Esophagus squamous epithelium (tissue), 5 donors: ENCODE data around the gene C1orf141. TPM values are rescaled to one million over a fixed set of nuclear protein-coding genes. Genes with fewer than 3 reads are reported as not detected.
"Not testable (repeated sequence)": the region's sequence is repeated elsewhere in the genome, so short reads cannot be mapped to it uniquely, and the experiment has no call there.

Source experiments
- DNase-seq: peaks from one replicate; lab custom pipeline; 2025; lab: John Stamatoyannopoulos, UW
- H3K27ac ChIP-seq, 4 donors: fragments of 200-600 bp; sonication (generic); one replicate each; pipeline ENCODE4 v1.5.1; 2016 to 2019; ENCODE audit warnings: mild to moderate bottlenecking in 1 of 4
- H3K27me3 ChIP-seq, 4 donors: fragments of 200-600 bp; sonication (generic); 1 replicate in 3 of 4; 2 replicates in 1 of 4; pipeline versions ENCODE4 v1.5.1 to v1.6.0; 2017 to 2021; ENCODE audit warnings: antibody characterized with exemption in 1 of 4
- H3K36me3 ChIP-seq, 3 donors: fragments of 200-600 bp; sonication (generic); one replicate each; pipeline ENCODE4 v1.5.1; 2016 to 2019
- H3K4me1 ChIP-seq, 3 donors: fragments of 200-600 bp; sonication (generic); one replicate each; pipeline ENCODE4 v1.5.1; 2017 to 2019
- H3K4me3 ChIP-seq, 4 donors: fragments of 200-600 bp; sonication (generic); 1 replicate in 3 of 4; 2 replicates in 1 of 4; pipeline ENCODE4 v1.5.1; 2016 to 2019; ENCODE audit warnings: mild to moderate bottlenecking in 2 of 4, moderate library complexity in 1 of 4
- H3K9me3 ChIP-seq, 3 donors: fragments of 200-600 bp; sonication (generic); one replicate each; pipeline ENCODE4 v1.5.1; 2016 to 2019
- CTCF ChIP-seq, 6 experiments: fragments of 450-650 bp in 4 of 6; fragments of 200-600 bp in 2 of 6; sonication (generic) in 2 of 6; IDR thresholded peaks; one replicate each; pipeline ENCODE4 v1.5.1; 2016 to 2019; ENCODE audit warnings: antibody characterized with exemption in 6 of 6, mild to moderate bottlenecking in 4 of 6, moderate library complexity in 4 of 6
- POLR2A ChIP-seq, 4 donors: fragments of 450-650 bp; IDR thresholded peaks; one replicate each; pipeline ENCODE4 v1.6.1; 2017; ENCODE audit warnings: antibody characterized with exemption in 4 of 4, mild to moderate bottlenecking in 4 of 4, moderate library complexity in 3 of 4
- WGBS, 2 donors: methylation state at CpG; one replicate each; pipeline ENCODE4 v1.1.5; 2018; 5-methylcytosine and 5-hydroxymethylcytosine counted together
- intact Hi-C: fragments of 100-400 bp; cut with DNase I; formaldehyde crosslinking; loops from one replicate; pipeline ENCODE4 v1.15.0; 2022
- total RNA-seq, 4 donors: library from RNA; depleted of rRNA; stranded (reverse); fragments of >200 nt; gene quantifications; one replicate each; pipeline ENCODE4 v1.1.0, GENCODE V29; 2016
- donor health status: DM: yes; HTN: yes; CAD: no.

Gene C1orf141
- total RNA-seq, 4 donors from 2014 or later, result not detected

GRCh38 chr1:67085326-67085725 lies 49.4 kb downstream of the C1orf141 start:
- H3K27ac ChIP-seq, result no peak overlapping the region
- H3K4me1 ChIP-seq, result peaks cover 0 to 8% (median 0%) of the 10 kb centered on the region in 3 donors
- intact Hi-C loops, result no loop called here
- peaks cover 0 to 9% (median 0%) of the 10 kb centered on the region in 3 donors for H3K9me3 ChIP-seq
- no peak overlapping the region for H3K4me3 ChIP-seq
- 15 to 32% methylated on average over 2 of the region's 2 CpGs for WGBS, 2 donors
- no peaks in the 10 kb centered on the region for H3K36me3 ChIP-seq
- TF ChIP-seq CTCF (IDR thresholded peaks at IDR 0.05) (no peak), POLR2A (IDR thresholded peaks at IDR 0.05) (no peak)
- no peak for DNase-seq
- H3K27me3 ChIP-seq, result peaks cover 0 to 29% (median 0%) of the 10 kb centered on the region in 4 donors

- Histone ChIP-seq H3K4me3 (no peak overlapping the region), H3K27me3 (peaks cover 0 to 26% (median 0%) of the 10 kb centered on the region in 4 donors), H3K4me1 (peaks cover 0 to 8% (median 0%) of the 10 kb centered on the region in 3 donors), H3K36me3 (no peaks in the 10 kb centered on the region), H3K9me3 (peaks cover 0 to 9% (median 0%) of the 10 kb centered on the region in 3 donors), H3K27ac (no peak overlapping the region)
- no peak for DNase-seq
- TF ChIP-seq POLR2A (IDR thresholded peaks at IDR 0.05), result no peak
- no peak for TF ChIP-seq CTCF (IDR thresholded peaks at IDR 0.05)
- WGBS, 2 donors, result 62 to 67% methylated on average over 1 to 2 of the region's 9 CpGs
- intact Hi-C loops, result no loop called here
Measured at GRCh38 chr1:67084765-67085318, 49.9 kb downstream of the C1orf141 start.

GRCh38 chr1:67078291-67078690 lies 56.5 kb downstream of the C1orf141 start:
- H3K27me3 ChIP-seq, result peaks cover 0 to 31% (median 0%) of the 10 kb centered on the region in 4 donors
- intact Hi-C loops, result no loop called here
- H3K4me3 ChIP-seq, result no peak overlapping the region
- no peaks in the 10 kb centered on the region for H3K36me3 ChIP-seq
- H3K4me1 ChIP-seq, result no peaks in the 10 kb centered on the region
- no peak overlapping the region for H3K27ac ChIP-seq
- no peak for DNase-seq
- peaks cover 0 to under 1% (median 0%) of the 10 kb centered on the region in 3 donors for H3K9me3 ChIP-seq
- TF ChIP-seq CTCF (IDR thresholded peaks at IDR 0.05), result no peak
- TF ChIP-seq POLR2A (IDR thresholded peaks at IDR 0.05), result no peak
- WGBS, 2 donors, result 87 to 98% methylated on average over 3 of the region's 3 CpGs

- WGBS, 2 donors, result 88 to 100% methylated on average over 1 of the region's 1 CpG
- no peak for TF ChIP-seq CTCF (IDR thresholded peaks at IDR 0.05)
- no peak for TF ChIP-seq POLR2A (IDR thresholded peaks at IDR 0.05)
Measured at GRCh38 chr1:67077593-67077992, 57.2 kb downstream of the C1orf141 start.

GRCh38 chr1:67072749-67073148 lies 62.0 kb downstream of the C1orf141 start:
- intact Hi-C loops, result no loop called here
- H3K27me3 ChIP-seq, result peaks cover 0 to 39% (median 0%) of the 10 kb centered on the region in 4 donors

More at GRCh38 chr1:67077593-67077992, 57.2 kb downstream of the C1orf141 start:
- no peak for DNase-seq
- Histone ChIP-seq H3K4me1 (no peaks in the 10 kb centered on the region), H3K4me3 (no peak overlapping the region), H3K9me3 (peaks cover 0 to 5% (median 0%) of the 10 kb centered on the region in 3 donors), H3K27ac (no peak overlapping the region), H3K27me3 (peaks cover 0 to 33% (median 0%) of the 10 kb centered on the region in 4 donors), H3K36me3 (no peaks in the 10 kb centered on the region)
- intact Hi-C loops, result no loop called here

GRCh38 chr1:67067655-67068054 lies 67.1 kb downstream of the C1orf141 start:
- H3K4me1 ChIP-seq, DNase-seq, H3K36me3 ChIP-seq, H3K27ac ChIP-seq, intact Hi-C loops, H3K9me3 ChIP-seq, H3K4me3 ChIP-seq: not testable (repeated sequence)
- H3K27me3 ChIP-seq, result peaks cover 0 to 39% (median 0%) of the 10 kb centered on the region in 4 donors
- WGBS, 2 donors, result 39 to 67% methylated on average over 3 of the region's 3 CpGs

More at GRCh38 chr1:67072749-67073148, 62.0 kb downstream of the C1orf141 start:
- no peak for DNase-seq
- no peak for TF ChIP-seq CTCF (IDR thresholded peaks at IDR 0.05)
- no peak for TF ChIP-seq POLR2A (IDR thresholded peaks at IDR 0.05)
- WGBS, 2 donors, result 75 to 91% methylated on average over 1 of the region's 1 CpG
- H3K4me3 ChIP-seq, result no peak overlapping the region
- peaks cover 0 to 10% (median 5%) of the 10 kb centered on the region in 3 donors for H3K9me3 ChIP-seq
- no peak overlapping the region for H3K27ac ChIP-seq
- no peaks in the 10 kb centered on the region for H3K4me1 ChIP-seq
- no peaks in the 10 kb centered on the region for H3K36me3 ChIP-seq
